GM13977 (cell line): ENCODE results near the gene CFAP210.

Source experiments
- DNase-seq: peaks from one replicate; pipeline ENCODE4 v3.0.0; 2012; ENCODE audit warnings: low spot score
- in situ Hi-C: fragments of 300-500 bp; cut with MboI; formaldehyde crosslinking; loops from one replicate; pipeline ENCODE4 v1.12.0; 2022; ENCODE audit warnings: low sequenced_read_pairs, low pct_unique_long_range_greater_than_20kb, mixed read lengths, inconsistent platforms; ENCODE audit not compliant: unreplicated experiment
- TF ChIP-seq, protein P1 (sequence below): IDR thresholded peaks from 2 replicates; pipeline ENCODE4 v1.5.1; 2012; ENCODE audit warnings: mild to moderate bottlenecking, control low read depth; ENCODE audit not compliant: insufficient read depth; ENCODE audit errors: extremely low read depth, missing control alignments

CFAP210 gene

DNA sequence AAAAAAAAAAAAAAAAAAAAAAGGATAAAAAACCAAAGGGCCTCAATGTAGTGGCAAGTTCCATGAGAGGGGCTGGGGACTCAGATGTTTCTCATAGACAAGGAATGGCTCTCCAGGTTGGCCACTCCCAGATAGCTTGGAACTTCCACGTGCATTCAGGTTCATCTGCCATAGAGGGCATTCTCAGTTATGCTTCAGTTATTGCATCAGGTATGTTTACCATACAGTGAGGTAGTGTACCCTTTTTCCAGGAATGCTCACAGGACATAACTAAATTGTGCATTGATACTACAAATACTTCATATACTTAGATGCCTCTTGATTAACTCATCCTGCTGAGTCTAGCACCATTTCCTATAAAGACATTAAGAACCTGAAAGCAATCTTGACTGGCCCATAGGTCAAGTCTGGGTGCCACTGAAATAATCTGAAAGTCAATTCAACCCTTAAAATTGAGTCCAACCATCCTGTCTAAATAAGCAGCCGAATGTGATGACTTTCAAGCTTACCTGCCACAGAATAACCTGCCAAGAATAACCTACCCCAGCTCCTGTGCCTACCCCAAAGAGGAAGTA is 24.8 kb upstream of the CFAP210 start:
- no peak for DNase-seq
- TF ChIP-seq, protein P1, sequence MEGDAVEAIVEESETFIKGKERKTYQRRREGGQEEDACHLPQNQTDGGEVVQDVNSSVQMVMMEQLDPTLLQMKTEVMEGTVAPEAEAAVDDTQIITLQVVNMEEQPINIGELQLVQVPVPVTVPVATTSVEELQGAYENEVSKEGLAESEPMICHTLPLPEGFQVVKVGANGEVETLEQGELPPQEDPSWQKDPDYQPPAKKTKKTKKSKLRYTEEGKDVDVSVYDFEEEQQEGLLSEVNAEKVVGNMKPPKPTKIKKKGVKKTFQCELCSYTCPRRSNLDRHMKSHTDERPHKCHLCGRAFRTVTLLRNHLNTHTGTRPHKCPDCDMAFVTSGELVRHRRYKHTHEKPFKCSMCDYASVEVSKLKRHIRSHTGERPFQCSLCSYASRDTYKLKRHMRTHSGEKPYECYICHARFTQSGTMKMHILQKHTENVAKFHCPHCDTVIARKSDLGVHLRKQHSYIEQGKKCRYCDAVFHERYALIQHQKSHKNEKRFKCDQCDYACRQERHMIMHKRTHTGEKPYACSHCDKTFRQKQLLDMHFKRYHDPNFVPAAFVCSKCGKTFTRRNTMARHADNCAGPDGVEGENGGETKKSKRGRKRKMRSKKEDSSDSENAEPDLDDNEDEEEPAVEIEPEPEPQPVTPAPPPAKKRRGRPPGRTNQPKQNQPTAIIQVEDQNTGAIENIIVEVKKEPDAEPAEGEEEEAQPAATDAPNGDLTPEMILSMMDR: no peak
- in situ Hi-C loops: no loop called here

DNA sequence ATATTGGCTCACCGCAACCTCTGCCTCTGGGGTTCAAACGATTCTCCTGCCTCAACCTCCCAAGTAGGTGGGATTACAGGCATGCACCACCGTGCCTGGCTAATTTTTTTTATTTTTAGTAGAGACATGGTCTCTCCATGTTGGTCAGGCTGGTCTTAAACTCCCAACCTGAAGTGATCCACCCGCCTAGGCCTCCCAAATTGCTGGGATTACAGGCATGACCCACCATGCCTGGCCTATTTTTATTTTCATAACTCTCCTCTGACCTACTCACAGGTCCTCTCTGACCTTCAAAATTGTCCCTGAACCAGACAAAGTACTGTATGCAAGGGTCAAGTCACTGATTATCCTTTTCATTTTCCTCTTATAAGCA is 23.5 kb upstream of the CFAP210 start:
- DNase-seq: no peak
- TF ChIP-seq, protein P1: no peak
- in situ Hi-C loops: no loop called here

DNA sequence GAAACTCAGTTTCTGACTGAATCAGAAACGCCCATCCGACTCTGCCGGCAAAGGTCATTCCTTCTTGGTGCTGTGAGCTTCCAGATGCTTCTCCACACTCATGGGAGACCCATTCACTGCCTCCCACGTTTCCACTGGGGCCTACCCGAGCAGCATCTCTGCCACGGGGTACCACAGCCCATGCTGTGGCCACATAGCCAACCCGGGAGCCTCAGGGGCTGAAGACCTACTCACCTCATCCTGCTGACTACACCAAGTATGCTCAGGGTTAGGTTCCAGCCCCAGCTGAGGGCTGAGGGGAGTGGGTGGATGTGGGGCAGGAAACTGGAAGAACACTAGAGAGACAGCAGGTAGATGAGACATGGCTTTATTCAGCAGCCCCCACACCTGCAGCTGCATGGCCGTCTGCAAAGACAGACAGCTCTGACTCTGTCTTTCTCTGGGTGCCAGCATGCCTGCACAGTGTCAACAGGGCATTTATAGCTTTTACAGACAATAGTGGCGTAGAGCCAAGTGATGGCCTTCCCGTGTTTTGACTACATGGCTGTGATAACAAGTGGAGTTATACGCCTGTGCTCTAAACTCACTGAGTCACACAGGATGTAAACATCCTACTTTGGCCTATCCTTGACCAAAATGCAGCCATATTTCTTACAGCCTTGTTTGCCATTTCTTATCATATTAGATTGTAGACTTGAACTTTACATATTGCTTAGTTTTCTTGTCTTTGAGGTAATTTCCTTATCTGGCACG is 22.9 kb upstream of the CFAP210 start:
- DNase-seq: no peak
- in situ Hi-C loops: no loop called here

DNA sequence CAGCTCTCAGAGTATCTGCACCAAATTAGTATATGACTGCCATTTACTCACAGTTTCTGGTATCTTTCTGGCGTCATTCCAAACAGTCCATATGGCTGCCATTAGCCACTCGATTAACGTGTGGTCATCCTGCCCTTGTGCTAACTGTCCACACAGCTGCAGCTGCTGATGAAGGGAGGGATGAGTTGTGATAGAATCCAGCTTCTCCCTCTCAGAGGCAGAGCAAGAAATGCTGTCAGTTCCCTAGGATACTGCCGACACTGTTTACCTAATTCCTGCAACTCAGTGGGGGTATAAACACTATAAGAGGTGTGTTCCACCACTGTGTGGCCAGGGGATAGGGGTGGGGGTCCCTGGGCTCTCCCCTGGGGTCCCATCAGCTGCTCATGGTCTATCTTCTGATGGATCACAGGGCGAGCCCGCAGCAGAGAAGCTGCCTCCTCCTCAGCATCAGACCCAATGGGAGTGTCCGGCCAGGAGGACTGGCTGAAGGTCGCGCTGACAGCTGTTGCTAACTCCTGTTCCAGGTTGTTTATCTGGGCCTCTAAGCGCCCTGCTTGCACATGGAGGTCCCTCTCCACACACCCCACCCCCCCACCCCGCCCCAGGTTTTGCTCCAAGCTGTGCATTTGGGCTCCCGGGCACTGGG is 22.2 kb upstream of the CFAP210 start:
- in situ Hi-C loops: no loop called here
- no peak for DNase-seq

More for the DNA sequence above, 22.9 kb upstream of the CFAP210 start:
- TF ChIP-seq, protein P1: no peak

DNA sequence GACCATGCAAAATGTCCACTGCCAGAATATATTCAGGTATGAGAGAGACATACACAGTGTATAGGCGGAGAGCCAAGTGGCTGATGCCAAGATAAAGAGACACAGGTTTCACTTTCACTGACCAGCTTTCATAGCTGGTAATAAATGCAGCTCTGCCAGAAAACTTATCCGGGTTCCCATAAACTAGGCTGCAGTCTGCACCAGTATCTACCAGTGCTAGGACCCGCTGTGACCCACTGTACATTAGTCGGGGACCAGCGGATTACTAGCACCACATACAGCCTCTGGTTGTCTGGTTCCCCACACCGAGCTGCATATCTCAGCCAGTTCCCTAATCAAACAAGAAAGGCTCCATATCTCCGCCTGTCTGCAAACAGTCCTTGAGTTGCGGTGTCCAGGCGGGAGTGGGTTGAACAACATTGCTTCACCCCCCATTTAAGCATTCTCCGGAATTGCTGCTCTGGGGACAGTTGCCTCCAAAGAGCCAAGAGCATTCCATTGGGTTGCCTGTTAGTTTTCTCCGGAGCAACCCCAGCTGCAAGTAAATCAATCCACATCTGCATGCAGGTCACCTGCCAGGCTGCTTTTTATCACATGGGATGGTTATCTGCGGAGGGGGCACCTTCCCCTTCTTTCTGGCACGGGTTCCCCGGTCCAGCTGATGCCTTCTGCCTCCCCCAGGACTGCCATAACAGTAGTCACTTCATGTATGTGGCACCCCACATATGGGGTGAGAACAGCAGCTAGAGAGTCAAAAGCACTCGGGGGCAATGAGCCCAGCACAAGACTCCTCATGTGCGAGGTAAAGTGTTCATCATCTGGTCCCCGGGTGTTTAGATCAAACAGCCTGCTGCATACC is 21.4 kb upstream of the CFAP210 start:
- in situ Hi-C loops: no loop called here
- TF ChIP-seq, protein P1: no peak
- no peak for DNase-seq

More for the DNA sequence above, 22.2 kb upstream of the CFAP210 start:
- TF ChIP-seq, protein P1: no peak

DNA sequence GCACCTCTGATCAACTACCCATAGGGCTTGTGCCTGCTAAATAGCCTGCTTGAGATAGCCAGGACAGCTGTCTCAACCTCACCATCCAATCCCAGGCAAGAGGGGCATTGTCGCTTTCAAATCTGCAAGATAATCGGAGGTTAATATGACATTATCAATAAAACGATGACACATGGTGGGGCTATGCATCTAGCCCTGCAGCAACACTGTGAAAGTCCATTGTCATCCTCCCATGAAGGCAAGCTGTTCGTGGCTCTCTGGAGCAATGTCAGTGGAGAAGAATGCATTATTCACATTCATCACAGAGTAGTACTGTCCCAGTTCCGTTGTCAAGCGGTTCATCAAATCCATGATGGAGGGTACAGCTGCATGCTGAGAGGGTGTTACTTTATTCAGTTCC is 20.5 kb upstream of the CFAP210 start:
- in situ Hi-C loops: no loop called here
- DNase-seq: no peak
- TF ChIP-seq, protein P1: no peak
